Endothelial cell of umbilical vein (primary cell): ENCODE measurements around the gene CD19.

Source experiments
- EZH2 ChIP-seq: IDR thresholded peaks from 2 replicates; pipeline ENCODE4 v1.6.1; 2012; ENCODE audit warnings: borderline replicate concordance, low read depth, mild to moderate bottlenecking, moderate library complexity, low read length, inconsistent platforms; ENCODE audit not compliant: severe bottlenecking
- JUN ChIP-seq: IDR thresholded peaks from 2 replicates; pipeline ENCODE4 v1.6.1; 2011; ENCODE audit warnings: borderline replicate concordance, low read depth; ENCODE audit not compliant: insufficient read length, insufficient read depth
- POLR2A ChIP-seq: IDR thresholded peaks from 2 replicates; pipeline ENCODE4 v1.6.1; 2012; ENCODE audit warnings: low read depth, mild to moderate bottlenecking, control low read depth, low read length
- POLR2AphosphoS5 ChIP-seq: IDR thresholded peaks from 2 replicates; pipeline ENCODE4 v1.6.1; 2012; ENCODE audit warnings: low read depth, mild to moderate bottlenecking, control low read depth, low read length, moderate library complexity; ENCODE audit not compliant: insufficient read depth
- TF ChIP-seq, protein P1 (sequence below), 2 donors: IDR thresholded peaks; 1 replicate in 1 of 2; 2 replicates in 1 of 2; pipeline ENCODE4 v1.5.1; 2011; ENCODE audit warnings: low read length in 2 of 2, mild to moderate bottlenecking in 2 of 2, moderate library complexity in 2 of 2, control low read depth in 1 of 2, inconsistent platforms in 1 of 2, low read depth in 1 of 2; ENCODE audit not compliant: insufficient read depth in 1 of 2; ENCODE audit errors: extremely low read depth in 1 of 2

- TF ChIP-seq, protein P1, sequence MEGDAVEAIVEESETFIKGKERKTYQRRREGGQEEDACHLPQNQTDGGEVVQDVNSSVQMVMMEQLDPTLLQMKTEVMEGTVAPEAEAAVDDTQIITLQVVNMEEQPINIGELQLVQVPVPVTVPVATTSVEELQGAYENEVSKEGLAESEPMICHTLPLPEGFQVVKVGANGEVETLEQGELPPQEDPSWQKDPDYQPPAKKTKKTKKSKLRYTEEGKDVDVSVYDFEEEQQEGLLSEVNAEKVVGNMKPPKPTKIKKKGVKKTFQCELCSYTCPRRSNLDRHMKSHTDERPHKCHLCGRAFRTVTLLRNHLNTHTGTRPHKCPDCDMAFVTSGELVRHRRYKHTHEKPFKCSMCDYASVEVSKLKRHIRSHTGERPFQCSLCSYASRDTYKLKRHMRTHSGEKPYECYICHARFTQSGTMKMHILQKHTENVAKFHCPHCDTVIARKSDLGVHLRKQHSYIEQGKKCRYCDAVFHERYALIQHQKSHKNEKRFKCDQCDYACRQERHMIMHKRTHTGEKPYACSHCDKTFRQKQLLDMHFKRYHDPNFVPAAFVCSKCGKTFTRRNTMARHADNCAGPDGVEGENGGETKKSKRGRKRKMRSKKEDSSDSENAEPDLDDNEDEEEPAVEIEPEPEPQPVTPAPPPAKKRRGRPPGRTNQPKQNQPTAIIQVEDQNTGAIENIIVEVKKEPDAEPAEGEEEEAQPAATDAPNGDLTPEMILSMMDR (IDR thresholded peaks at IDR 0.05; ENCODE audit: extremely low read depth in 1 of 2, insufficient read depth in 1 of 2, low read depth in 1 of 2, low read length in 2 of 2): no peak
- TF ChIP-seq EZH2: no peak
- no peak for TF ChIP-seq JUN
- no peak for TF ChIP-seq POLR2A
- TF ChIP-seq POLR2AphosphoS5: no peak
These were observed 32.8 kb upstream of the CD19 start for GRCh38 chr16:28898942-28899341.
